Trophoblast cell (in vitro differentiated cells and primary cell): ENCODE results near the gene SLC36A1.

Experiments used
- DNase-seq, 2 donors: peaks; one replicate each; pipeline ENCODE4 v3.0.0-alpha.2; 2016
- H2AFZ ChIP-seq: 2 replicates; pipeline ENCODE4 v1.6.1; 2013; ENCODE audit warnings: low read length, moderate library complexity, mild to moderate bottlenecking; ENCODE audit not compliant: insufficient read depth, poor library complexity
- H2AK5ac ChIP-seq: 2 replicates; pipeline ENCODE4 v1.6.1; 2013; ENCODE audit warnings: mild to moderate bottlenecking, low read length
- H2BK120ac ChIP-seq: 2 replicates; pipeline ENCODE4 v1.6.1; 2013; ENCODE audit warnings: low read length, mild to moderate bottlenecking, moderate library complexity; ENCODE audit not compliant: insufficient read depth, poor library complexity
- H2BK12ac ChIP-seq: 2 replicates; pipeline ENCODE4 v1.6.1; 2013; ENCODE audit warnings: mild to moderate bottlenecking, low read length, moderate library complexity
- H2BK5ac ChIP-seq: 2 replicates; pipeline ENCODE4 v1.6.1; 2013; ENCODE audit warnings: low read length, low read depth, moderate library complexity, mild to moderate bottlenecking; ENCODE audit not compliant: poor library complexity
- H3K14ac ChIP-seq: 2 replicates; pipeline ENCODE4 v1.6.1; 2013; ENCODE audit warnings: mild to moderate bottlenecking, low read length
- H3K18ac ChIP-seq: 2 replicates; pipeline ENCODE4 v1.6.1; 2013; ENCODE audit warnings: mild to moderate bottlenecking, low read length
- H3K23ac ChIP-seq: 2 replicates; pipeline ENCODE4 v1.6.1; 2013; ENCODE audit warnings: low read length
- H3K27ac ChIP-seq: 2 replicates; pipeline ENCODE4 v1.5.1; 2013; ENCODE audit warnings: low read depth, mild to moderate bottlenecking, inconsistent platforms, low read length, moderate library complexity
- H3K27me3 ChIP-seq: 2 replicates; pipeline ENCODE4 v1.6.1; 2013; ENCODE audit warnings: inconsistent platforms, mild to moderate bottlenecking, low read length, moderate library complexity; ENCODE audit not compliant: insufficient read depth
- H3K36me3 ChIP-seq, 2 experiments: 1 replicate in 1 of 2; 2 replicates in 1 of 2; pipeline ENCODE4 v1.6.1; 2013; ENCODE audit warnings: low read length in 2 of 2, mild to moderate bottlenecking in 2 of 2, moderate library complexity in 1 of 2; ENCODE audit not compliant: insufficient read depth in 2 of 2, control insufficient read depth in 1 of 2
- H3K4ac ChIP-seq: 2 replicates; pipeline ENCODE4 v1.6.1; 2013; ENCODE audit warnings: low read depth, mild to moderate bottlenecking, low read length, moderate library complexity
- H3K4me1 ChIP-seq, 2 experiments: 1 replicate in 1 of 2; 2 replicates in 1 of 2; pipeline ENCODE4 v1.6.1; 2013; ENCODE audit warnings: low read length in 2 of 2, mild to moderate bottlenecking in 2 of 2, moderate library complexity in 1 of 2; ENCODE audit not compliant: insufficient read depth in 2 of 2, control insufficient read depth in 1 of 2
- H3K4me2 ChIP-seq: 2 replicates; pipeline ENCODE4 v1.6.1; 2013; ENCODE audit warnings: inconsistent platforms, mild to moderate bottlenecking, low read length, moderate library complexity
- H3K4me3 ChIP-seq: 2 replicates; pipeline ENCODE4 v1.5.1; 2013; ENCODE audit warnings: mild to moderate bottlenecking, low read depth, low read length, inconsistent platforms
- H3K79me1 ChIP-seq: one replicate; pipeline ENCODE4 v1.6.1; 2013; ENCODE audit warnings: low read length
- H3K79me2 ChIP-seq: 2 replicates; pipeline ENCODE4 v1.6.1; 2013; ENCODE audit warnings: low read length, mild to moderate bottlenecking; ENCODE audit not compliant: control insufficient read depth, insufficient read depth, poor library complexity
- H3K9ac ChIP-seq: 2 replicates; pipeline ENCODE4 v1.6.1; 2013; ENCODE audit warnings: mild to moderate bottlenecking, low read length
- H3K9me3 ChIP-seq: 2 replicates; pipeline ENCODE4 v1.6.1; 2013; ENCODE audit warnings: low read depth, mild to moderate bottlenecking, control low read depth, inconsistent platforms, low read length; ENCODE audit not compliant: insufficient read depth
- H4K12ac ChIP-seq: 2 replicates; pipeline ENCODE4 v1.6.1; 2013; ENCODE audit warnings: low read depth, mild to moderate bottlenecking, low read length, moderate library complexity
- H4K8ac ChIP-seq: 2 replicates; pipeline ENCODE4 v1.6.1; 2013; ENCODE audit warnings: low read depth, mild to moderate bottlenecking, low read length, moderate library complexity
- H4K91ac ChIP-seq: one replicate; pipeline ENCODE4 v1.6.1; 2013; ENCODE audit warnings: low read depth, mild to moderate bottlenecking, low read length, moderate library complexity
- WGBS: extraction: QIAGEN DNeasy Blood & Tissue Kit; methylation state at CpG from one replicate; pipeline ENCODE4 v1.1.7; 2013; ENCODE audit warnings: missing lambda C conversion rate; ENCODE audit not compliant: insufficient read length, insufficient coverage; ENCODE audit errors: extremely low coverage; 5-methylcytosine and 5-hydroxymethylcytosine counted together

SLC36A1 gene

DNA sequence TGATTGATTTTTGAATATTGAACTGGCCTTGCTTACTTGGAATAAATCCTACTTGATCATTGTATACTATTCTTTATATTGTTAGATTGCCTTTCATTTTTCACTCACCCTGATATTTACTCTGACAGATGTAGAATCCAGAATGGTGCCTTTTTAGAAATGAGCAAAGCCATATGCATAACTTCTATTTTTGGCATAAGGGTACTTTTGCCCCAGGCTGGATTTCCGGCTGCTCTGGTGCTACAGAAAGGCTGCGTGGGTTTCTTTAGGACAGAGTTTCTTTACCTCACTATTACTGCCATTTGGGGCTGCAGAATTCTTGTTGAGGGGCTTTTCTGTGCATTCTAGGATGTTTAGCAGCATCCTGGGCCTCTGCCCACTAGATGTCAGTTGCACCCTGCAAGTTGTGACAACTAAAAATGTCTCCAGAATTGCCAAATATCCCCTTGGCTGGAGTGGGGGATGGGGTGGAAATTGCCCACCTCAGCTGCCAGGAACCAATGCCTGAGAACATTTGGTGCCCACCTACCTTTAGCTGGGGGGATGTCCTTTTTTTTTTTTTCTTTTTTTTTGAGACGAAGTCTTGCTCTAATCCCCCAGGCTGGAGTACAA, 50.1 kb downstream of the SLC36A1 start:
- Histone ChIP-seq H3K4ac (no peak overlapping the region), H3K23ac (no peak overlapping the region), H2AFZ (no peak overlapping the region)

DNA sequence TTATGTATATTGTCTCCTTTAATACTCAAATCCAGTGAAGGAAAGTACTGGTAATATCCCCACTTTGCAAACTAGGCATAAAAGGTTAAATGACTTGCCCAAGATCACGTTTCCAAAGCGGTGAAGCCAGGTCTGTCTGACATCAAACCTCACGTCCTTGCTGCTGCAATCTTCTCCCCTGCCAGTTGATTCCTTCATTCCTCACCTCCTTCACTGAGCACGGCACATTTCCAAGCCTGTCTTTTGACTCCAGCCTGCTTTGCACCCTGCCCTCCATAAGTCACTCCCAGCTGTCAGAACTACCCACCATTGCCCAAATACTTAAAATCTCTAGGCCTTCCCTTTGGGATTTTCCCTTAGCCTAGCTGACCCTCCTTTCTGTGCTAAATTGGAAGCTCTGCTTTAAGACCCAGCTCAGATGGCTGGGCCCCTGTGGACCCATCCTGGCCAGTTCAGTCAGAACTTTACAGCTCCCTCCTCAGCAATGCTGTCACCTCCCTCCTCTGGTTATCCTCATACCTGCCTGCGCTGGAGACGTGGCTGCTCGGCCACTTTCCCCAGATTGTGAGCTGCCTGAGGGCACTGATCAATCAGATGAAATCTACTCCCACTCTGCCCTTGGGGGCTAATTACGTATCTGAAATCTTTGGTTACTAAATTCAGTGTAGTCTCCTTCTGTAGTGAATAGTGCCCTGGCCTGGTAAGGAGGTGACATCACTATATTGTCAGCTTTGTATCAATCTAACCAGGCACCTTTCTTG, 51.2 kb downstream of the SLC36A1 start:
- Histone ChIP-seq H3K14ac (peak overlapping the region; percentile 44), H2BK5ac (peak overlapping the region; percentile 72), H2BK120ac (peak overlapping the region; percentile 65), H3K36me3 (no peaks in the 10 kb centered on the region), H3K9ac (no peak overlapping the region), H3K23ac (no peak overlapping the region), H4K8ac (peak overlapping the region; percentile 53), H2BK12ac (peak overlapping the region; percentile 69), H3K4me2 (no peak overlapping the region), H2AK5ac (peak overlapping the region; percentile 47), H3K4me1 (peaks cover 23 to 24% of the 10 kb centered on the region in 2 experiments), H3K27ac (peak overlapping the region; percentile 24), H3K79me1 (peaks cover 8% of the 10 kb centered on the region), H3K18ac (peak overlapping the region; percentile 58), H4K12ac (peak overlapping the region; percentile 32), H3K4ac (peak overlapping the region; percentile 21), H3K4me3 (no peak overlapping the region), H3K79me2 (no peaks in the 10 kb centered on the region), H3K9me3 (no peaks in the 10 kb centered on the region), H3K27me3 (no peaks in the 10 kb centered on the region), H4K91ac (peak overlapping the region; percentile 35), H2AFZ (no peak overlapping the region)
- WGBS = no CpG with 5 or more reads among the region's 8 CpGs
- DNase-seq = peak; percentile 87 to 96

More for the DNA sequence above, 50.1 kb downstream of the SLC36A1 start:
- Histone ChIP-seq H3K9me3 (no peaks in the 10 kb centered on the region), H3K18ac (no peak overlapping the region), H4K91ac (peak overlapping the region; percentile 18), H2BK120ac (peak overlapping the region; percentile 28), H3K36me3 (no peaks in the 10 kb centered on the region), H3K4me2 (peak overlapping the region; percentile 28), H3K14ac (no peak overlapping the region), H3K4me1 (peaks cover 23 to 24% of the 10 kb centered on the region in 2 experiments), H3K79me2 (no peaks in the 10 kb centered on the region), H3K27ac (no peak overlapping the region), H3K9ac (peak overlapping the region; percentile 30), H3K4me3 (no peak overlapping the region), H2BK12ac (no peak overlapping the region), H4K8ac (no peak overlapping the region), H2AK5ac (no peak overlapping the region), H3K27me3 (no peaks in the 10 kb centered on the region), H4K12ac (no peak overlapping the region), H2BK5ac (no peak overlapping the region), H3K79me1 (peaks cover 8% of the 10 kb centered on the region)
- peak; percentile 74 for DNase-seq
- no CpG with 5 or more reads among the region's 3 CpGs for WGBS

DNA sequence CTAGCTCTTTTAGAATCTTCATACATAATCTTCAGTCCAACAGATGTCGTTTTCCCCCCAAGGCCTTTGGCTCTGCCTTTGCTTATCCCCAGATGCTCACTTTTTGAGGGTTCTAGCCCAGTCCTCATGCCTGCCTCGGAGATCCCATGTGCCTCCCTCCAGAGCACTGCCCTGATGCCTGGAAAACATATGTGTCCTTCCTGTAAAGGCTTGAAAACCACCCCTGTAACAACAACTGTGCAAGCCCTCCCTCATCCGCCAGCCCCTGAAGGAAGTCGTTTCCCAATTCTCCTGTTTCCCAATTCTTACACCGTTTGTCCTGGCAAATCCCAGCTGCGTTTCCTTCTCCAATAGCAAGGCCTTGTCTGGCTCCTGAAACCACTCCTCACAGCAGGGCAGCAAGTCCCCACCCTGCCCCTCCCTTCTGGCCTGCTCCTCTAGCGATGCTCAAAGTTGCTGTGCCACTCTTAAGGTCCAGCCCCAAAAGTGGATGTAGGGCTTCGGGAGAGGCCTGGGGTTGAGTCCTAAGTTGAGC, 52.2 kb downstream of the SLC36A1 start:
- Histone ChIP-seq H3K27ac (peak overlapping the region; percentile 20), H4K12ac (peak overlapping the region; percentile 45), H3K9ac (no peak overlapping the region), H3K27me3 (no peaks in the 10 kb centered on the region), H3K23ac (no peak overlapping the region), H4K91ac (peak overlapping the region; percentile 66), H3K4me2 (no peak overlapping the region), H3K79me2 (no peaks in the 10 kb centered on the region), H2AK5ac (peak overlapping the region; percentile 69), H4K8ac (peak overlapping the region; percentile 35), H3K36me3 (no peaks in the 10 kb centered on the region), H3K14ac (peak overlapping the region; percentile 54), H2BK120ac (peak overlapping the region; percentile 79), H3K4me3 (no peak overlapping the region), H3K18ac (peak overlapping the region; percentile 46), H3K4me1 (peaks cover 23 to 24% of the 10 kb centered on the region in 2 experiments), H3K4ac (peak overlapping the region; percentile 22), H3K9me3 (no peaks in the 10 kb centered on the region), H3K79me1 (peaks cover 8% of the 10 kb centered on the region), H2BK5ac (peak overlapping the region; percentile 33), H2AFZ (no peak overlapping the region), H2BK12ac (peak overlapping the region; percentile 83)
- DNase-seq = peak; percentile 61 to 66
- no CpG with 5 or more reads among the region's 8 CpGs for WGBS

DNA sequence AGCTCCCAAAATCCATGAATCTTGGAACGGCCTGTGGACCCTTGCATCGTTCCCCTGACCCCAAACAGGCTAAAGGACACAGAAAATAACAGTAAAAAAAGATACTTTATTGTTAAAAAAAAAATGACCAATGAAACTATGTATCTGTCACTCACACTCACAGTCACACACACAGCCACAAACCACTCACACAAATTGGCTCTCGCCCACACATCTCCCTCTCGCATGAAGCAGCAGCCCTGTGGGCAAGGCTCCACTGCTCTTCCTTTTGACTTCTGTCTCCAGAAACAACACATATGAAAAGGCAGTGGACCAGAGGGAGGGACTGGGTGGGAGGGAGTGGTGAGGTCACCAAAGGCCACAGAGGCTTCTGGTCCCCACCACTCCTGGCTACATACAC, 56.6 kb downstream of the SLC36A1 start:
- H3K4me3 ChIP-seq = no peak overlapping the region
- H4K8ac ChIP-seq = no peak overlapping the region
- no CpG with 5 or more reads among the region's 4 CpGs for WGBS
- H3K23ac ChIP-seq = no peak overlapping the region
- H3K36me3 ChIP-seq = no peaks in the 10 kb centered on the region
- no peaks in the 10 kb centered on the region for H3K79me2 ChIP-seq
- H3K79me1 ChIP-seq = peaks cover 3% of the 10 kb centered on the region
- no peak overlapping the region for H4K91ac ChIP-seq
- no peak for DNase-seq
- no peak overlapping the region for H2AK5ac ChIP-seq
- H3K4me1 ChIP-seq = peaks cover 8 to 10% of the 10 kb centered on the region in 2 experiments
- no peak overlapping the region for H2BK5ac ChIP-seq
- H2BK12ac ChIP-seq = no peak overlapping the region
- no peak overlapping the region for H4K12ac ChIP-seq
- H3K18ac ChIP-seq = no peak overlapping the region
- no peak overlapping the region for H3K4ac ChIP-seq
- H3K27me3 ChIP-seq = no peaks in the 10 kb centered on the region
- no peak overlapping the region for H3K14ac ChIP-seq
- no peak overlapping the region for H3K4me2 ChIP-seq
- no peak overlapping the region for H3K27ac ChIP-seq
- H2AFZ ChIP-seq = no peak overlapping the region
- no peak overlapping the region for H2BK120ac ChIP-seq
- no peak overlapping the region for H3K9ac ChIP-seq
- H3K9me3 ChIP-seq = no peaks in the 10 kb centered on the region
